ENCODE data around the gene SRRM2. TPM values are rescaled to one million over a fixed set of nuclear protein-coding genes. Genes with fewer than 3 reads are reported as not detected.
A peak's percentile ranks its signal among the peaks of the same experiment; 100 is the strongest.

Gene SRRM2
- total RNA-seq, 6 experiments from 2014 or later, result 111 to 419 (median 289) TPM

GRCh38 chr16:2742323-2743006 is 10.0 kb upstream of the SRRM2 start:
- Histone ChIP-seq H3K4me3 (no peak overlapping the region), H3K27ac (no peak overlapping the region), H3K36me3 (no peaks in the 10 kb centered on the region), H3K9me3 (no peaks in the 10 kb centered on the region), H3K27me3 (no peaks in the 10 kb centered on the region), H3K4me1 (no peaks in the 10 kb centered on the region)
- TF ChIP-seq CTCF (IDR thresholded peaks at IDR 0.05) (no peak), POLR2A (IDR thresholded peaks at IDR 0.05) (no peak)
- DNase-seq (peak in 1 of 3 donors; percentile 35), ATAC-seq (peak in 1 of 4 donors; percentile 4)
- intact Hi-C loops (cut with DNase I), result no loop called here
- WGBS (ENCODE audit: insufficient coverage, low coverage, low lambda C conversion rate, missing lambda C conversion rate), result no CpG with 5 or more reads among the region's 12 CpGs

GRCh38 chr16:2743007-2743810 is 9.2 kb upstream of the SRRM2 start:
- DNase-seq (peak in 1 of 3 donors; percentile 38), ATAC-seq (no peak)
- TF ChIP-seq CTCF (IDR thresholded peaks at IDR 0.05) (no peak), POLR2A (IDR thresholded peaks at IDR 0.05) (no peak)
- no peaks in the 10 kb centered on the region for H3K36me3 ChIP-seq
- no peaks in the 10 kb centered on the region for H3K27me3 ChIP-seq
- no peak overlapping the region for H3K27ac ChIP-seq
- intact Hi-C loops (cut with DNase I), result no loop called here
- H3K9me3 ChIP-seq, result no peaks in the 10 kb centered on the region
- no peaks in the 10 kb centered on the region for H3K4me1 ChIP-seq
- no peak overlapping the region for H3K4me3 ChIP-seq
- WGBS (ENCODE audit: insufficient coverage, low coverage, low lambda C conversion rate, missing lambda C conversion rate), result 45% methylated on average over 2 of the region's 19 CpGs

- no peaks in the 10 kb centered on the region for H3K9me3 ChIP-seq
- no peaks in the 10 kb centered on the region for H3K36me3 ChIP-seq
- H3K4me3 ChIP-seq, result no peak overlapping the region
- DNase-seq (peak in 1 of 3 donors; percentile 40), ATAC-seq (peak in 1 of 4 donors; percentile 37)
- H3K27ac ChIP-seq, result no peak overlapping the region
- TF ChIP-seq CTCF (IDR thresholded peaks at IDR 0.05) (no peak), POLR2A (IDR thresholded peaks at IDR 0.05) (no peak)
- no peaks in the 10 kb centered on the region for H3K4me1 ChIP-seq
- WGBS (ENCODE audit: insufficient coverage, low coverage, low lambda C conversion rate, missing lambda C conversion rate), result 86% methylated on average over 5 of the region's 6 CpGs
- intact Hi-C loops (cut with DNase I), result no loop called here
- H3K27me3 ChIP-seq, result no peaks in the 10 kb centered on the region
Observed at GRCh38 chr16:2744711-2745110, 7.7 kb upstream of the SRRM2 start.

- Histone ChIP-seq H3K4me1 (no peaks in the 10 kb centered on the region), H3K27ac (no peak overlapping the region), H3K27me3 (no peaks in the 10 kb centered on the region), H3K4me3 (no peak overlapping the region), H3K36me3 (no peaks in the 10 kb centered on the region), H3K9me3 (no peaks in the 10 kb centered on the region)
- ATAC-seq (peak in 1 of 4 donors; percentile 8), DNase-seq (peak in 1 of 3 donors; percentile 30)
- WGBS (ENCODE audit: insufficient coverage, low coverage, low lambda C conversion rate, missing lambda C conversion rate), result 60% methylated on average over 1 of the region's 15 CpGs
- intact Hi-C loops (cut with DNase I), result no loop called here
- TF ChIP-seq POLR2A (IDR thresholded peaks at IDR 0.05) (no peak), CTCF (IDR thresholded peaks at IDR 0.05) (no peak)
Observed at GRCh38 chr16:2745116-2745890, 7.1 kb upstream of the SRRM2 start.
